Right lobe of liver (tissue), 6 donors: ENCODE data around the gene ADGRG6. TPM values are rescaled to one million over a fixed set of nuclear protein-coding genes. Genes with fewer than 3 reads are reported as not detected.
"Not testable (repeated sequence)": the region's sequence is repeated elsewhere in the genome, so short reads cannot be mapped to it uniquely, and the experiment has no call there.

Experiments used
- ATAC-seq, 4 donors: fragments of 200-7000 bp; cut with Tn5 transposase; one replicate each; pipeline ENCODE4 v1.9.1; 2020; ENCODE audit warnings: mild to moderate bottlenecking in 4 of 4, moderate library complexity in 4 of 4
- DNase-seq, 3 donors: peaks; one replicate each; pipeline ENCODE4 v3.0.0-alpha.2; 2020
- H3K27ac ChIP-seq, 3 donors: fragments of 200-600 bp; one replicate each; pipeline ENCODE4 v1.8.0; 2022
- H3K27me3 ChIP-seq, 2 donors: fragments of 200-600 bp; one replicate each; pipeline ENCODE4 v1.8.0; 2022
- H3K36me3 ChIP-seq, 4 donors: fragments of 200-600 bp; sonication (generic) in 1 of 4; one replicate each; pipeline versions ENCODE4 v1.5.1 to v1.8.0; 2017 to 2022; ENCODE audit warnings: control low read depth in 1 of 4
- H3K4me1 ChIP-seq, 4 donors: fragments of 200-600 bp; sonication (generic) in 1 of 4; one replicate each; pipeline versions ENCODE4 v1.5.1 to v1.8.0; 2017 to 2022; ENCODE audit warnings: control low read depth in 1 of 4
- H3K4me3 ChIP-seq, 3 donors: fragments of 200-600 bp; one replicate each; pipeline ENCODE4 v1.8.0; 2022
- H3K9me3 ChIP-seq, 4 donors: fragments of 200-600 bp; sonication (generic) in 1 of 4; one replicate each; pipeline versions ENCODE4 v1.5.1 to v1.8.0; 2017 to 2022; ENCODE audit warnings: control low read depth in 1 of 4
- CTCF ChIP-seq, 4 donors: fragments of 200-600 bp in 3 of 4; fragments of 450-650 bp in 1 of 4; IDR thresholded peaks; one replicate each; pipeline versions ENCODE4 v1.5.1 to v1.8.0; 2016 to 2022; ENCODE audit warnings: antibody characterized with exemption in 4 of 4, mild to moderate bottlenecking in 2 of 4
- POLR2A ChIP-seq: fragments of 450-650 bp; IDR thresholded peaks from one replicate; pipeline ENCODE4 v1.6.1; 2017; ENCODE audit warnings: antibody characterized with exemption, mild to moderate bottlenecking
- WGBS: methylation state at CpG from one replicate; pipeline ENCODE4 v1.1.6; 2018; ENCODE audit warnings: low coverage, low lambda C conversion rate; ENCODE audit not compliant: insufficient coverage; ENCODE audit errors: missing lambda C conversion rate; 5-methylcytosine and 5-hydroxymethylcytosine counted together
- intact Hi-C, 2 donors: fragments of 100-400 bp; cut with DNase I; formaldehyde crosslinking; loops; one replicate each; pipeline versions ENCODE4 v1.11.2 to v1.14.1; 2022
- total RNA-seq, 6 experiments: library from RNA; depleted of rRNA in 2 of 6; stranded (reverse); fragments of >200 nt in 2 of 6; fragmentation: NEBNext Ultra II Directional in 3 of 6; extraction: Animal tissue kit (Norgen Biotek cat#: 25700) in 3 of 6; gene quantifications; one replicate each; pipeline versions ENCODE4 v1.1.0 to v1.2.4, GENCODE V29; 2016 to 2023
- donor health status: DM: no; HTN: yes; CAD: no.
- donor health status: DM: no; HTN: no; CAD: no.
- donor health status: DM: no; HTN: no; CAD: no.
- donor health status: DM: no; HTN: yes; CAD: no.
- donor health status: DM: no; HTN: yes; CAD: no.

The ADGRG6 gene
- total RNA-seq, 6 experiments from 2014 or later = 49.6 to 114 (median 94.6) TPM

GRCh38 chr6:142279350-142280180 is 22.2 kb upstream of the ADGRG6 start:
- intact Hi-C loops = no loop called here
- 48% methylated on average over 5 of the region's 5 CpGs for WGBS
- Histone ChIP-seq H3K27ac (peak overlapping the region in 2 of 3 donors; percentile 5 to 19), H3K4me1 (peaks cover 0 to 15% (median under 1%) of the 10 kb centered on the region in 4 donors), H3K36me3 (no peaks in the 10 kb centered on the region), H3K27me3 (no peaks in the 10 kb centered on the region), H3K9me3 (no peaks in the 10 kb centered on the region), H3K4me3 (no peak overlapping the region)
- no peak for DNase-seq
- TF ChIP-seq POLR2A = no peak
- TF ChIP-seq CTCF (IDR thresholded peaks at IDR 0.05) = no peak
- ATAC-seq = peak in 3 of 4 donors; percentile 45 to 65 (median 60)

- Histone ChIP-seq H3K4me3 (no peak overlapping the region), H3K9me3 (no peaks in the 10 kb centered on the region), H3K4me1 (peaks cover 0 to 21% (median 4%) of the 10 kb centered on the region in 4 donors), H3K27me3 (no peaks in the 10 kb centered on the region), H3K27ac (peak overlapping the region in 1 of 3 donors; percentile 5), H3K36me3 (no peaks in the 10 kb centered on the region)
- intact Hi-C loops = no loop called here
- peak in 1 of 4 donors; percentile 14 for ATAC-seq
- 92% methylated on average over 1 of the region's 1 CpG for WGBS
- TF ChIP-seq CTCF (IDR thresholded peaks at IDR 0.05) = no peak
- TF ChIP-seq POLR2A = no peak
- no peak for DNase-seq
Observed at GRCh38 chr6:142280265-142280664, 21.5 kb upstream of the ADGRG6 start.

- Histone ChIP-seq H3K27ac (no peak overlapping the region), H3K27me3 (no peaks in the 10 kb centered on the region), H3K4me3 (no peak overlapping the region), H3K9me3 (no peaks in the 10 kb centered on the region), H3K4me1 (peaks cover 0 to 24% (median 6%) of the 10 kb centered on the region in 4 donors), H3K36me3 (no peaks in the 10 kb centered on the region)
- TF ChIP-seq POLR2A (no peak), CTCF (IDR thresholded peaks at IDR 0.05) (no peak)
- intact Hi-C loops = no loop called here
- ATAC-seq (no peak), DNase-seq (no peak)
- 100% methylated on average over 3 of the region's 4 CpGs for WGBS
Observed at GRCh38 chr6:142280927-142281326, 20.9 kb upstream of the ADGRG6 start.

- intact Hi-C loops, H3K9me3 ChIP-seq, H3K4me3 ChIP-seq, H3K36me3 ChIP-seq, H3K27ac ChIP-seq, DNase-seq, H3K27me3 ChIP-seq, ATAC-seq: not testable (repeated sequence)
- H3K4me1 ChIP-seq = peaks cover 0 to 27% (median 10%) of the 10 kb centered on the region in 4 donors
- 100% methylated on average over 2 of the region's 4 CpGs for WGBS
Observed at GRCh38 chr6:142283138-142283537, 18.7 kb upstream of the ADGRG6 start.

GRCh38 chr6:142284419-142284818 is 17.4 kb upstream of the ADGRG6 start:
- H3K36me3 ChIP-seq = no peaks in the 10 kb centered on the region
- TF ChIP-seq POLR2A = no peak
- TF ChIP-seq CTCF (IDR thresholded peaks at IDR 0.05) = no peak
- H3K9me3 ChIP-seq = no peaks in the 10 kb centered on the region
- peaks cover 0 to 20% (median 10%) of the 10 kb centered on the region in 4 donors for H3K4me1 ChIP-seq
- peak overlapping the region in 2 of 3 donors; percentile 86 to 88 for H3K27ac ChIP-seq
- intact Hi-C loops = no loop called here
- 90% methylated on average over 1 of the region's 1 CpG for WGBS
- no peaks in the 10 kb centered on the region for H3K27me3 ChIP-seq
- no peak for DNase-seq
- ATAC-seq = no peak
- H3K4me3 ChIP-seq = no peak overlapping the region
